Bronchial epithelial cell (primary cell): Measurements from ENCODE around the gene SMCHD1. TPM values are rescaled to one million over a fixed set of nuclear protein-coding genes. Genes with fewer than 3 reads are reported as not detected.
"Not testable (repeated sequence)": the region's sequence is repeated elsewhere in the genome, so short reads cannot be mapped to it uniquely, and the experiment has no call there.

ENCODE experiments used
- DNase-seq: peaks from one replicate; pipeline ENCODE4 v3.0.0-alpha.2; 2010; ENCODE audit warnings: low read depth
- FAIRE-seq: peaks from 2 replicates; lab custom pipeline; 2011; peaks lifted over from hg19 to GRCh38; lab: Jason Lieb, UNC
- H3K27me3 ChIP-seq: 2 replicates; pipeline ENCODE4 v1.5.1; 2011; ENCODE audit warnings: low read length; ENCODE audit not compliant: control insufficient read depth, insufficient read depth
- H3K36me3 ChIP-seq: 2 replicates; pipeline ENCODE4 v1.5.1; 2011; ENCODE audit warnings: low read length; ENCODE audit not compliant: control insufficient read depth, insufficient read depth
- H3K4me3 ChIP-seq: 2 replicates; pipeline ENCODE4 v1.5.1; 2011; ENCODE audit warnings: mild to moderate bottlenecking, low read depth, low read length, control low read depth
- total RNA-seq: library from RNA; depleted of rRNA; stranded (reverse); fragments of >200 nt; gene quantifications from 2 replicates; pipeline ENCODE4 v1.2.1, GENCODE V29; 2014
- TF ChIP-seq, protein P1 (sequence below): IDR thresholded peaks from 2 replicates; pipeline ENCODE4 v1.5.1; 2011; ENCODE audit warnings: mild to moderate bottlenecking, moderate library complexity, low read length, control low read depth, inconsistent platforms; ENCODE audit not compliant: insufficient read depth, severe bottlenecking

The SMCHD1 gene
- total RNA-seq, 1 donor from 2014 or later: 45.3 TPM

GRCh38 chr18:2792395-2792794 lies 136.9 kb downstream of the SMCHD1 start:
- DNase-seq (no peak), FAIRE-seq (peak; percentile 32)
- H3K27me3 ChIP-seq: no peaks in the 10 kb centered on the region
- peaks cover 4% of the 10 kb centered on the region for H3K36me3 ChIP-seq
- H3K4me3 ChIP-seq: no peak overlapping the region
- TF ChIP-seq, protein P1, sequence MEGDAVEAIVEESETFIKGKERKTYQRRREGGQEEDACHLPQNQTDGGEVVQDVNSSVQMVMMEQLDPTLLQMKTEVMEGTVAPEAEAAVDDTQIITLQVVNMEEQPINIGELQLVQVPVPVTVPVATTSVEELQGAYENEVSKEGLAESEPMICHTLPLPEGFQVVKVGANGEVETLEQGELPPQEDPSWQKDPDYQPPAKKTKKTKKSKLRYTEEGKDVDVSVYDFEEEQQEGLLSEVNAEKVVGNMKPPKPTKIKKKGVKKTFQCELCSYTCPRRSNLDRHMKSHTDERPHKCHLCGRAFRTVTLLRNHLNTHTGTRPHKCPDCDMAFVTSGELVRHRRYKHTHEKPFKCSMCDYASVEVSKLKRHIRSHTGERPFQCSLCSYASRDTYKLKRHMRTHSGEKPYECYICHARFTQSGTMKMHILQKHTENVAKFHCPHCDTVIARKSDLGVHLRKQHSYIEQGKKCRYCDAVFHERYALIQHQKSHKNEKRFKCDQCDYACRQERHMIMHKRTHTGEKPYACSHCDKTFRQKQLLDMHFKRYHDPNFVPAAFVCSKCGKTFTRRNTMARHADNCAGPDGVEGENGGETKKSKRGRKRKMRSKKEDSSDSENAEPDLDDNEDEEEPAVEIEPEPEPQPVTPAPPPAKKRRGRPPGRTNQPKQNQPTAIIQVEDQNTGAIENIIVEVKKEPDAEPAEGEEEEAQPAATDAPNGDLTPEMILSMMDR: no peak

GRCh38 chr18:2794159-2794558 lies 138.6 kb downstream of the SMCHD1 start:
- H3K27me3 ChIP-seq: no peaks in the 10 kb centered on the region
- no peak for DNase-seq
- TF ChIP-seq, protein P1: no peak
- FAIRE-seq: no peak
- H3K4me3 ChIP-seq: no peak overlapping the region
- peaks cover 4% of the 10 kb centered on the region for H3K36me3 ChIP-seq

DNA sequence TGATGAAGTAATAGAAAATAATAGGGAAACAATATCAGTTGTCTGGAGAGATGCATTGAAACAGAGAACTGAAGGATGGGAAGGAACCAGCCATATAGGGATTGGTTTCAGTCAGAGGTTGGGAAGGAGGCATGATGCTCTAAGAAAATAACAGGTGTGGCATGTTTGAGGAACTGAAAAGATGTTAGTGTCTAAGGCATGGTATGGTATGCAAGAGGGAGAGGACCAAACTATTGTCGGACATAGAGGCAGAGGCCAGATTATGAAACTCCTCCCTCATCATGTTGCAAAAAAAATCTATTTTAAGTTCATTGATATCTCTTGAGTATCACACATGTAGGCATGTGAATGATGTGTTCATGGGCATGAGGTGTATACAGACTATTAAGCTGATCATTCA lies 142.4 kb downstream of the SMCHD1 start:
- Histone ChIP-seq H3K4me3 (no peak overlapping the region), H3K27me3 (no peaks in the 10 kb centered on the region), H3K36me3 (peaks cover 4% of the 10 kb centered on the region)
- no peak for DNase-seq
- TF ChIP-seq, protein P1: no peak
- no peak for FAIRE-seq

DNA sequence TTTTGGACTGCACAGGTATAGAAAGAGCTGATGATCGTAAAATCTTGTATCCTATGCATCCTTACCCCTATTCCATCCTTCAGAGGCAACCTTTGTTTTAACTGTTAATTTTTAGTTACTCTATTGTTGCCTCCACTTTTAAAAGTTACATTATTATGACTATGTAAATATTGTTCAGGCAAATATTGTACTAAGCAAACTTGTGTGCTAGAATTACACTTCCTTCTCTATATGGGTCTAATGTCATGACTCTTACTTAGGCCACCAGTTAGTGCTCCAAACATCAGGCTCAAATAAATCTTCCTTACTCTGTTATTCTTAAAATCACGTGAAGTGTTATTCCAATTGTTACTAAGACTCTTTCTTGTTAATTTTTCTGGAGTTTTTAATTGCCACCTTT lies 143.8 kb downstream of the SMCHD1 start:
- H3K36me3 ChIP-seq: peaks cover 4% of the 10 kb centered on the region
- no peaks in the 10 kb centered on the region for H3K27me3 ChIP-seq
- H3K4me3 ChIP-seq: no peak overlapping the region

DNA sequence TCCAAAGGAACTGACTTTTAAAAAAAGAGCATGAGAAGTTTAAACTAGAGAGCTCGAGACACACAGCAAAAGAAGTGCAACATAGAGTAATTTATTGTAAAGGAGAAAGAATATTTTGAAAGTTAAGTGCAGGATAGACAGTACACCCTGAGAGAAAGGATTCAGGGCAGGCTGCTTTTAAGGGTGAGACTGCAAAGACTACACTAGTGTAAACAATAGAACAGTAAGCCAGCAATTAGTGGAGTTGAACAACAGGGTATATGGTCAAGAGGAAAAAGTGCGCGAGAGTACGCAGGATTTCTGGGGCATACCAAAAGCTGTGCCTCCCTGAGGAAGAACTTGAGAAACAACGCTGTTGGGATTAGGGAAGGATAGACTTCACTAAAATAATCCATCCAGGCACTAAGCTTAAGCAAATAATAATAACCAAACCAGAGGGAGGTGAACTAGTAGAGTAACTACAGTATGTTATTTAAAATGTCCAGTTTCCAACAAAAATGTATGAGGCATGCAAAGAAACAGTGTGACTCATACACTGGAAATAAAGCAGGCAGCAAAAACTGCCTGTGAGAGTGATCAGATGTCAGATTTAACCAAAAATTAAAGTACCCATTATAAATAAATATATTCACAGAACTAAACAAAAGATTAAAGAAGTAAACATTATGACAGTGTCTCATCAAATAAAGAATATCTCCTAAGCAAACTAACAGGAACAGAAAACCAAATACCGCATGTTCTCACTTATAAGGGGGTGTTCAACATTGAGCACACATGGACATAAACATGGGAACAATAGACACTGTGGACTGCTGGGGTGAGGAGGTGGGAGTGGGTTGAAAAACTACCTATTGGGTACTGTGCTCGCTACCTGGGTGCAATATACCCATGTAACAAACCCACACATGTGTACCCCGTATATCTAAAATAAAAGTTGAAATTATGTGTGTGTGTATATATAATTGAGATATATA lies 150.7 kb downstream of the SMCHD1 start:
- no peak overlapping the region for H3K4me3 ChIP-seq
- no peaks in the 10 kb centered on the region for H3K27me3 ChIP-seq
- FAIRE-seq: no peak
- no peaks in the 10 kb centered on the region for H3K36me3 ChIP-seq
- DNase-seq: peak; percentile 2
- TF ChIP-seq, protein P1: no peak

More for the DNA sequence above, 143.8 kb downstream of the SMCHD1 start:
- TF ChIP-seq, protein P1: no peak
- DNase-seq (no peak), FAIRE-seq (no peak)

DNA sequence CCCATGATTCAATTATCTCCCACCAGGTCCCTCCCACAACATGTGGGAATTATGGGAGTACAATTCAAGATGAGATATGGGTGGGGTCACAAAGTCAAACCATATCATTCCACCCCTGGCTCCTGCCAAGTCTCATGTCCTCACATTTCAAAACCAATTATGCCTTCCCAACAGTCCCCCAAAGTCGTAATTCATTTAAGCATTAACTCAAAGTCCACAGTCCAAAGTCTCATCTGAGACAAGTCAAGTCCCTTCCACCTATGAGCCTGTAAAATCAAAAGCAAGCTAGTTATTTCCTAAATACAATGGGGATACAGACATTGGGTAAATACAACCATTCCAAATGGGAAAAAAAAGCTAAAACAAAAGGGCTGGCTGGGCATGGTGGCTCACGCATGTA lies 153.1 kb downstream of the SMCHD1 start:
- not testable (repeated sequence) for FAIRE-seq, H3K27me3 ChIP-seq, DNase-seq, H3K36me3 ChIP-seq, H3K4me3 ChIP-seq

- FAIRE-seq, H3K27me3 ChIP-seq, DNase-seq, H3K4me3 ChIP-seq, H3K36me3 ChIP-seq: not testable (repeated sequence)
These were observed 154.2 kb downstream of the SMCHD1 start for GRCh38 chr18:2809666-2810183.
